ENCODE data around the gene KLRK1.
"Not testable (repeated sequence)": the region's sequence is repeated elsewhere in the genome, so short reads cannot be mapped to it uniquely, and the experiment has no call there.

KLRK1 gene

GRCh38 chr12:10354502-10354901 is 35.3 kb downstream of the KLRK1 start:
- no peaks in the 10 kb centered on the region for H3K79me2 ChIP-seq
- no peak overlapping the region for H3K27ac ChIP-seq
- no peak overlapping the region for H3K4me2 ChIP-seq (ENCODE audit: low read length)
- H3K36me3 ChIP-seq (ENCODE audit: control insufficient read depth, insufficient read depth, low read length) = no peaks in the 10 kb centered on the region
- no peak overlapping the region for H3K9ac ChIP-seq
- no peak overlapping the region for H3K4me3 ChIP-seq (ENCODE audit: low read depth, low read length)
- no peak overlapping the region for H2AFZ ChIP-seq
- H3K27me3 ChIP-seq (ENCODE audit: control insufficient read depth, insufficient read depth, low read length) = no peaks in the 10 kb centered on the region
- H3K9me3 ChIP-seq (ENCODE audit: control insufficient read depth, low read length) = no peaks in the 10 kb centered on the region
- no peak for TF ChIP-seq CTCF (IDR thresholded peaks at IDR 0.05)
- H3K4me1 ChIP-seq = no peaks in the 10 kb centered on the region

GRCh38 chr12:10354071-10354470 is 35.8 kb downstream of the KLRK1 start:
- Histone ChIP-seq H3K4me1 (no peaks in the 10 kb centered on the region), H3K9ac (no peak overlapping the region), H3K79me2 (no peaks in the 10 kb centered on the region), H3K9me3 (ENCODE audit: control insufficient read depth, low read length) (no peaks in the 10 kb centered on the region), H3K27me3 (ENCODE audit: control insufficient read depth, insufficient read depth, low read length) (no peaks in the 10 kb centered on the region), H3K4me3 (ENCODE audit: low read depth, low read length) (no peak overlapping the region), H2AFZ (no peak overlapping the region), H3K4me2 (ENCODE audit: low read length) (no peak overlapping the region), H3K36me3 (ENCODE audit: control insufficient read depth, insufficient read depth, low read length) (no peaks in the 10 kb centered on the region), H3K27ac (no peak overlapping the region)
- no peak for TF ChIP-seq CTCF (IDR thresholded peaks at IDR 0.05)

GRCh38 chr12:10351457-10351856 is 38.4 kb downstream of the KLRK1 start:
- not testable (repeated sequence) for H3K36me3 ChIP-seq (ENCODE audit: control insufficient read depth, insufficient read depth, low read length); H3K79me2 ChIP-seq; H3K4me1 ChIP-seq; H2AFZ ChIP-seq; H3K9ac ChIP-seq; H3K27me3 ChIP-seq (ENCODE audit: control insufficient read depth, insufficient read depth, low read length); H3K4me3 ChIP-seq (ENCODE audit: low read depth, low read length); H3K27ac ChIP-seq; H3K9me3 ChIP-seq (ENCODE audit: control insufficient read depth, low read length); H3K4me2 ChIP-seq (ENCODE audit: low read length)

- Histone ChIP-seq H3K4me3 (ENCODE audit: low read depth, low read length) (no peak overlapping the region), H3K9me3 (ENCODE audit: control insufficient read depth, low read length) (no peaks in the 10 kb centered on the region), H3K9ac (no peak overlapping the region), H3K4me2 (ENCODE audit: low read length) (no peak overlapping the region), H3K79me2 (no peaks in the 10 kb centered on the region), H3K27ac (no peak overlapping the region), H2AFZ (no peak overlapping the region), H3K4me1 (no peaks in the 10 kb centered on the region), H3K36me3 (ENCODE audit: control insufficient read depth, insufficient read depth, low read length) (no peaks in the 10 kb centered on the region), H3K27me3 (ENCODE audit: control insufficient read depth, insufficient read depth, low read length) (no peaks in the 10 kb centered on the region)
- no peak for TF ChIP-seq CTCF (IDR thresholded peaks at IDR 0.05)
Measured at GRCh38 chr12:10341892-10342509, 47.8 kb downstream of the KLRK1 start.

- not testable (repeated sequence) for H3K4me2 ChIP-seq (ENCODE audit: low read length); H3K9me3 ChIP-seq (ENCODE audit: control insufficient read depth, low read length); H3K27me3 ChIP-seq (ENCODE audit: control insufficient read depth, insufficient read depth, low read length); H3K4me3 ChIP-seq (ENCODE audit: low read depth, low read length); H3K36me3 ChIP-seq (ENCODE audit: control insufficient read depth, insufficient read depth, low read length); H3K79me2 ChIP-seq; H3K9ac ChIP-seq; H3K4me1 ChIP-seq; H3K27ac ChIP-seq; H2AFZ ChIP-seq
Measured at GRCh38 chr12:10340946-10341345, 48.9 kb downstream of the KLRK1 start.

All from parathyroid adenoma (tissue), 2 donors.